Smooth muscle cell of the brain vasculature (primary cell): ENCODE results near the gene NFATC4.

ENCODE experiments used
- DNase-seq: peaks from one replicate; pipeline ENCODE4 v3.0.0-alpha.2; 2012; ENCODE audit warnings: low read depth, low spot score

NFATC4 gene

DNA sequence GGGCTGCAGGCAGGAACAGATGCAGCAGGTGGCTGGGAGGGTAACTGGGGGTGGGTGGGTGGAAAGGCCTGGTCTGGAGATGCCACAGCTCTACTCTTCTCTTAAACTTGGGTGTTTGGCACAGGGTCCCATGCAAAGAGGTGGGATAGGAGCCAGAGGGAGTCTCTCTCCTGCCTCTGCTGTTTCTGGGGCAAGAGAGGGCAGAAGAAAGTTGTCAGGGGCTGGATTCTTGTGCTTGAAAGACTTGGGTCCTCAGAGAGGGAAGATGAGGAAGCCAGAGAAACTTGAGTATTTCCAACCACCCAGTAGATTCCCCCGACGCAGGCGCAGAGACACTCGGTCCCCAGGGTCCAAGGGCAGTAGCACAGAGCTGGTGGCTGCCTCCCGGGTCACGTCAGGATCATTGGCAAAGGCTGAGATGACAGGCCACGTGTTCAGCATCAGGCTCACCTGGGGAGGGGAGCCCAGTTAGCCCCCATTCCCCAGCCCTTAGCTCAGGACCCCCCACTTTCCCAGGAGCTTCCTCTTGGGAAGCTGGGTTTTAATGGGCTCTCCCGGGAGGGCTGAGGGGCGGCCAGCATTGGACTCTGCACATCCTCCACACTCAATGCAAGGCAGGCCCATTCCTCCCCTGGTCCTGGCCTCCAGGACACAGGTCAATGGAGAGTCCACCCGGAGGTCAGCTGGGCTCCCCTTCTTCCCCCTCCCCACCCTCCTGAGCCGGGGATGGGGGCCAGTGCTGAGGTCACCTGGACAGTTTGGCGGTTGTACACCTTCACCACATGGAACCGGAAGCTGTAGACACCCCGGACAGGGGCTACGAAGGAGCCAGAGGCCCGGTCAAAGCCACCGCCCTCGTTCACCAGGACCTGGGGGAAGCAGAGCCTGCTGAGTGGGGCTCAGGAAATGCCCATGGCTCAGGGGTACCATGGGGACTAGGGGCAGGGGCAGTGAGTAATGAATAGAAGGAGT is 59.8 kb downstream of the NFATC4 start:
- DNase-seq, result no peak

DNA sequence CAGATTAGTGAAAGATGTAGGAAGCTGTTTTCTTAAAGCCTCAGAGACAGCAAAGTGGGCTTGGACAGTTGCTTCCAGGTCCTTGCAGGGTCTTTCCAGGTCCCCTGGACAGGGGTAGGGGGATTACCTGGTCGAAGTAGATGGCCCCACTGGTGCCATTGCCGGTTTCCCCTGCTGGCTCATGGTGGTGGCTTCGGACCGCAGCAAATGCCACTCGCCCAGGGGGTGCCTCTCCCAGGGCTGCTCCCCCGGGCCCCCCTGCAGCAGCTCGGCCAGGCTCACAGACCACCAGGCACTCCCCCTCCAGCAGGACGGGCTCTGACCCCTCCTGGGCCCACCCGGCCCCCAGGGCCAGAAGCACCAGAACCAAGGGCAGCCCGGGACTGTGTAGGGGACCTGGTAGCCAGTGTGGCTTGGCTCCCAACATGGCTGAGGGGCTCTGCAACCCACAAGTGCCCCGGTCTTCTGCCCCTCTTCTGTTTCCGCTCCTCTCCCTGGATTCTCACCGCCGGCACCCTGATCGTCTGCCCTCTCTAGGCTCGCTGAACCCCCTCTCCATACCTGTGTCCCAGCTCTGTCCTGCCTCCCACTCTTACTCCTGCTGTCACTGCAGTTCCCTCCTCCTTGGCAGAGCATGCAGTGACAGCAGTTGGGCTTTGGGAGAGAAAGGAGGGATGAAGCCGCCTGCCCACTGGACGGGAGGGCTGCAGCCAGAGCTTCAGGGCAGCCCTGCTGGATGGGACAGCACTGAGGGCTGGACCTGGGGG is 60.8 kb downstream of the NFATC4 start:
- DNase-seq, result no peak
